ENCODE measurements around the gene COX14. TPM values are rescaled to one million over a fixed set of nuclear protein-coding genes. Genes with fewer than 3 reads are reported as not detected.

Gene COX14
- total and polyA plus RNA-seq, 4 donors = 26.7 to 172 (median 53.5) TPM

DNA sequence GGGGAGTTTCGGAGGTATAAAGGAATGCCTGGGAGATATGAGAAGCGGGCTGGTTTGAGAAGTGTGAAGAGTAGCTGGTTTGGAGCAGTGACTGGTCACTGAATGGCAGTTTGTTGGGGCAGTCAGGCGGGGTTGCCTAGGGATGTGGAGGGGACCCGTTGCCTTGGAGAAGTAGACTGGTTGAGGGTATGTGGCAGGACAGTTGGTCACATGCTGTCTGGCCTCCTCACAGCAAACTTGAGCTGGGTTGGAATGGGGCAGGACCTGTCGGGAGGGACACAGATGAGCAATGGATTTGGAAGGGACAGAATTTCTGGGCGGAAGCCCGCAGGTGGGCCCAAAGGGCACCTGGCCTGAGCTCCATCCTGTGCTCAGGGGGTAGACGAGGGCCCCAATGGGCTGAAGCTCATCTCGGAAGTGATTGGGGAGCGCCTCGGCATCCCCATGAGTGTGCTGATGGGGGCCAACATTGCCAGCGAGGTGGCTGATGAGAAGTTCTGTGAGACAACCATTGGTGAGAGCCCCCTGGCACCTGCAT lies 6.1 kb upstream of the COX14 start:
- no peak for DNase-seq (ENCODE audit: low spot score)
- Histone ChIP-seq H3K9me3 (ENCODE audit: control insufficient read depth in 4 of 4, low read length in 3 of 4) (no peaks in the 10 kb centered on the region), H3K4me1 (ENCODE audit: control insufficient read depth in 4 of 4, insufficient read depth in 4 of 4, low read length in 3 of 4) (peaks cover 25 to 94% (median 73%) of the 10 kb centered on the region in 4 donors), H3K9ac (ENCODE audit: low read depth in 1 of 2, low read length in 2 of 2) (no peak overlapping the region), H3K27ac (ENCODE audit: low read depth in 1 of 2, low read length in 2 of 2) (peak overlapping the region; percentile 63 to 94), H3K36me3 (ENCODE audit: control insufficient read depth in 4 of 4, insufficient read depth in 3 of 4, low read depth in 1 of 4, low read length in 3 of 4) (peaks cover 0 to 8% (median 3%) of the 10 kb centered on the region in 4 donors), H3K4me3 (ENCODE audit: low read depth in 1 of 3, low read length in 3 of 3) (peak overlapping the region in 1 of 3 donors; percentile 45), H3K27me3 (ENCODE audit: control insufficient read depth in 4 of 4, insufficient read depth in 4 of 4, low read length in 3 of 4) (no peaks in the 10 kb centered on the region)
- 95% methylated on average over 12 of the region's 12 CpGs for WGBS
- TF ChIP-seq NR2F2 (IDR thresholded peaks at IDR 0.05) (no peak), RXRA (IDR thresholded peaks at IDR 0.05) (no peak), RAD21 (IDR thresholded peaks at IDR 0.05) (no peak), HNF4G (IDR thresholded peaks at IDR 0.05) (no peak), JUND (IDR thresholded peaks at IDR 0.05) (no peak), TAF1 (conservative IDR thresholded peaks at IDR 0.05) (no peak), SP1 (IDR thresholded peaks at IDR 0.05) (no peak), YY1 (IDR thresholded peaks at IDR 0.05) (no peak), GABPA (IDR thresholded peaks at IDR 0.05 in 1 of 2, conservative IDR thresholded peaks at IDR 0.05 in 1 of 2) (no peak), EGR1 (IDR thresholded peaks at IDR 0.05; ENCODE audit: low read depth in 2 of 2) (no peak), HNF4A (conservative IDR thresholded peaks at IDR 0.05) (no peak), FOXA2 (IDR thresholded peaks at IDR 0.05) (no peak), FOXA1 (IDR thresholded peaks at IDR 0.05) (no peak)
- TF ChIP-seq, protein P1, sequence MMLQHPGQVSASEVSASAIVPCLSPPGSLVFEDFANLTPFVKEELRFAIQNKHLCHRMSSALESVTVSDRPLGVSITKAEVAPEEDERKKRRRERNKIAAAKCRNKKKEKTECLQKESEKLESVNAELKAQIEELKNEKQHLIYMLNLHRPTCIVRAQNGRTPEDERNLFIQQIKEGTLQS (IDR thresholded peaks at IDR 0.05) = no peak
- TF ChIP-seq, protein P2, sequence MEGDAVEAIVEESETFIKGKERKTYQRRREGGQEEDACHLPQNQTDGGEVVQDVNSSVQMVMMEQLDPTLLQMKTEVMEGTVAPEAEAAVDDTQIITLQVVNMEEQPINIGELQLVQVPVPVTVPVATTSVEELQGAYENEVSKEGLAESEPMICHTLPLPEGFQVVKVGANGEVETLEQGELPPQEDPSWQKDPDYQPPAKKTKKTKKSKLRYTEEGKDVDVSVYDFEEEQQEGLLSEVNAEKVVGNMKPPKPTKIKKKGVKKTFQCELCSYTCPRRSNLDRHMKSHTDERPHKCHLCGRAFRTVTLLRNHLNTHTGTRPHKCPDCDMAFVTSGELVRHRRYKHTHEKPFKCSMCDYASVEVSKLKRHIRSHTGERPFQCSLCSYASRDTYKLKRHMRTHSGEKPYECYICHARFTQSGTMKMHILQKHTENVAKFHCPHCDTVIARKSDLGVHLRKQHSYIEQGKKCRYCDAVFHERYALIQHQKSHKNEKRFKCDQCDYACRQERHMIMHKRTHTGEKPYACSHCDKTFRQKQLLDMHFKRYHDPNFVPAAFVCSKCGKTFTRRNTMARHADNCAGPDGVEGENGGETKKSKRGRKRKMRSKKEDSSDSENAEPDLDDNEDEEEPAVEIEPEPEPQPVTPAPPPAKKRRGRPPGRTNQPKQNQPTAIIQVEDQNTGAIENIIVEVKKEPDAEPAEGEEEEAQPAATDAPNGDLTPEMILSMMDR (IDR thresholded peaks at IDR 0.05; ENCODE audit: low read depth, low read length, missing input control) = no peak
- TF ChIP-seq, protein P3, sequence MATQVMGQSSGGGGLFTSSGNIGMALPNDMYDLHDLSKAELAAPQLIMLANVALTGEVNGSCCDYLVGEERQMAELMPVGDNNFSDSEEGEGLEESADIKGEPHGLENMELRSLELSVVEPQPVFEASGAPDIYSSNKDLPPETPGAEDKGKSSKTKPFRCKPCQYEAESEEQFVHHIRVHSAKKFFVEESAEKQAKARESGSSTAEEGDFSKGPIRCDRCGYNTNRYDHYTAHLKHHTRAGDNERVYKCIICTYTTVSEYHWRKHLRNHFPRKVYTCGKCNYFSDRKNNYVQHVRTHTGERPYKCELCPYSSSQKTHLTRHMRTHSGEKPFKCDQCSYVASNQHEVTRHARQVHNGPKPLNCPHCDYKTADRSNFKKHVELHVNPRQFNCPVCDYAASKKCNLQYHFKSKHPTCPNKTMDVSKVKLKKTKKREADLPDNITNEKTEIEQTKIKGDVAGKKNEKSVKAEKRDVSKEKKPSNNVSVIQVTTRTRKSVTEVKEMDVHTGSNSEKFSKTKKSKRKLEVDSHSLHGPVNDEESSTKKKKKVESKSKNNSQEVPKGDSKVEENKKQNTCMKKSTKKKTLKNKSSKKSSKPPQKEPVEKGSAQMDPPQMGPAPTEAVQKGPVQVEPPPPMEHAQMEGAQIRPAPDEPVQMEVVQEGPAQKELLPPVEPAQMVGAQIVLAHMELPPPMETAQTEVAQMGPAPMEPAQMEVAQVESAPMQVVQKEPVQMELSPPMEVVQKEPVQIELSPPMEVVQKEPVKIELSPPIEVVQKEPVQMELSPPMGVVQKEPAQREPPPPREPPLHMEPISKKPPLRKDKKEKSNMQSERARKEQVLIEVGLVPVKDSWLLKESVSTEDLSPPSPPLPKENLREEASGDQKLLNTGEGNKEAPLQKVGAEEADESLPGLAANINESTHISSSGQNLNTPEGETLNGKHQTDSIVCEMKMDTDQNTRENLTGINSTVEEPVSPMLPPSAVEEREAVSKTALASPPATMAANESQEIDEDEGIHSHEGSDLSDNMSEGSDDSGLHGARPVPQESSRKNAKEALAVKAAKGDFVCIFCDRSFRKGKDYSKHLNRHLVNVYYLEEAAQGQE (IDR thresholded peaks at IDR 0.05) = no peak
- TF ChIP-seq, protein P4, sequence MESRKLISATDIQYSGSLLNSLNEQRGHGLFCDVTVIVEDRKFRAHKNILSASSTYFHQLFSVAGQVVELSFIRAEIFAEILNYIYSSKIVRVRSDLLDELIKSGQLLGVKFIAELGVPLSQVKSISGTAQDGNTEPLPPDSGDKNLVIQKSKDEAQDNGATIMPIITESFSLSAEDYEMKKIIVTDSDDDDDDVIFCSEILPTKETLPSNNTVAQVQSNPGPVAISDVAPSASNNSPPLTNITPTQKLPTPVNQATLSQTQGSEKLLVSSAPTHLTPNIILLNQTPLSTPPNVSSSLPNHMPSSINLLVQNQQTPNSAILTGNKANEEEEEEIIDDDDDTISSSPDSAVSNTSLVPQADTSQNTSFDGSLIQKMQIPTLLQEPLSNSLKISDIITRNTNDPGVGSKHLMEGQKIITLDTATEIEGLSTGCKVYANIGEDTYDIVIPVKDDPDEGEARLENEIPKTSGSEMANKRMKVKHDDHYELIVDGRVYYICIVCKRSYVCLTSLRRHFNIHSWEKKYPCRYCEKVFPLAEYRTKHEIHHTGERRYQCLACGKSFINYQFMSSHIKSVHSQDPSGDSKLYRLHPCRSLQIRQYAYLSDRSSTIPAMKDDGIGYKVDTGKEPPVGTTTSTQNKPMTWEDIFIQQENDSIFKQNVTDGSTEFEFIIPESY (IDR thresholded peaks at IDR 0.05) = no peak
- TF ChIP-seq, protein P5, sequence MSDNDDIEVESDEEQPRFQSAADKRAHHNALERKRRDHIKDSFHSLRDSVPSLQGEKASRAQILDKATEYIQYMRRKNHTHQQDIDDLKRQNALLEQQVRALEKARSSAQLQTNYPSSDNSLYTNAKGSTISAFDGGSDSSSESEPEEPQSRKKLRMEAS (IDR thresholded peaks at IDR 0.05) = no peak

Data from liver (tissue), 9 donors.